Heart left ventricle (tissue), 16 donors: ENCODE measurements around the gene SORL1. TPM values are rescaled to one million over a fixed set of nuclear protein-coding genes. Genes with fewer than 3 reads are reported as not detected.
"Not testable (repeated sequence)": the region's sequence is repeated elsewhere in the genome, so short reads cannot be mapped to it uniquely, and the experiment has no call there.

Experiments used
- ATAC-seq, 4 donors: fragments of 200-7000 bp; cut with Tn5 transposase; one replicate each; pipeline ENCODE4 v1.9.1; 2020 to 2022; ENCODE audit warnings: moderate library complexity in 4 of 4, mild to moderate bottlenecking in 3 of 4, moderate number of reproducible peaks in 1 of 4
- DNase-seq, 5 donors: peaks; one replicate each; pipeline ENCODE4 v3.0.0-alpha.2; 2020
- H3K27ac ChIP-seq, 12 donors: fragments of 200-600 bp; sonication (generic) in 4 of 12; one replicate each; pipeline versions ENCODE4 v1.5.0 to v1.8.0; 2016 to 2022; ENCODE audit warnings: mild to moderate bottlenecking in 2 of 12
- H3K27me3 ChIP-seq, 9 donors: fragments of 200-600 bp; sonication (generic) in 2 of 9; one replicate each; pipeline versions ENCODE4 v1.5.1 to v1.8.0; 2016 to 2022; ENCODE audit warnings: mild to moderate bottlenecking in 3 of 9
- H3K36me3 ChIP-seq, 9 donors: fragments of 200-600 bp; sonication (generic) in 2 of 9; one replicate each; pipeline versions ENCODE4 v1.5.0 to v1.8.0; 2018 to 2022; ENCODE audit warnings: mild to moderate bottlenecking in 2 of 9
- H3K4me1 ChIP-seq, 12 donors: fragments of 200-600 bp; sonication (generic) in 4 of 12; one replicate each; pipeline versions ENCODE4 v1.5.0 to v1.8.0; 2016 to 2022; ENCODE audit warnings: mild to moderate bottlenecking in 3 of 12
- H3K4me3 ChIP-seq, 12 donors: fragments of 200-600 bp; sonication (generic) in 4 of 12; one replicate each; pipeline versions ENCODE4 v1.5.0 to v1.8.0; 2017 to 2022; ENCODE audit warnings: mild to moderate bottlenecking in 9 of 12, moderate library complexity in 4 of 12
- H3K9me3 ChIP-seq, 12 donors: fragments of 200-600 bp; sonication (generic) in 4 of 12; one replicate each; pipeline versions ENCODE4 v1.5.0 to v1.8.0; 2016 to 2022; ENCODE audit warnings: mild to moderate bottlenecking in 1 of 12
- POLR2A ChIP-seq, 2 donors: fragments of 450-650 bp; IDR thresholded peaks; one replicate each; pipeline ENCODE4 v1.6.1; 2017; ENCODE audit warnings: antibody characterized with exemption in 2 of 2, mild to moderate bottlenecking in 2 of 2, moderate library complexity in 2 of 2
- WGBS, 4 donors: extraction: QIAGEN DNeasy Blood & Tissue Kit in 2 of 4; methylation state at CpG; one replicate each; pipeline versions ENCODE4 v1.1.5 to v1.1.7; 2013 to 2018; 5-methylcytosine and 5-hydroxymethylcytosine counted together
- intact Hi-C, 10 donors: fragments of 100-400 bp; cut with DNase I; formaldehyde crosslinking; loops; one replicate each; pipeline versions ENCODE4 v1.11.1 to v1.14.2; 2022
- polyA plus RNA-seq, 2 donors: library from polyadenylated mRNA; stranded (reverse); fragments of 200-250 nt; gene quantifications; one replicate each; pipeline ENCODE4 v1.2.3, GENCODE V29; 2013
- total RNA-seq, 9 donors: library from RNA; depleted of rRNA in 2 of 9; stranded (reverse); fragments of >200 nt in 2 of 9; fragmentation: NEBNext Ultra II Directional in 3 of 9; extraction: Animal tissue kit (Norgen Biotek cat#: 25700) in 3 of 9; gene quantifications; one replicate each; pipeline versions ENCODE4 v1.1.0 to v1.2.4, GENCODE V29; 2016 to 2023
- TF ChIP-seq, protein P1 (sequence below), 12 donors: fragments of 200-600 bp; sonication (generic) in 4 of 12; IDR thresholded peaks; one replicate each; pipeline versions ENCODE4 v1.5.0 to v1.8.0; 2018 to 2022; ENCODE audit warnings: antibody characterized with exemption in 12 of 12, mild to moderate bottlenecking in 5 of 12
- donor health status: ischemic (EF 13 %, LVEDD 7.1; RV severe dilation, severe dysfunction).
- donor health status: healthy with polysubstance abuse.
- donor health status: DM: no; HTN: yes; CAD: no.
- donor health status: DM: no; HTN: no; CAD: no.
- donor health status: ischemic (EF 25% LVEDD 6.9; RV normal size, moderate dysfunction).
- donor health status: ischemic (EF 25% LVEDD 5.7; RV mildly dilated, moderate dysfunction).
- donor health status: healthy.
- donor health status: DM: yes; HTN: yes; CAD: no.
- donor health status: ischemic (EF 35%, LVEDD 5.7; RV mildly dilated, moderate dysfunction).
- donor health status: nonischemic (EF 11% LVEDD 7.7; RV severe dilation, severe dysfunction).
- donor health status: DM: yes; HTN: yes; CAD: no.
- donor health status: PGD.
- donor health status: ischemic (EF 29% LVEDD 5.4; RV normal size, mild dysfunction).
- donor health status: nonischemic (EF 23%, LVEDD 6.1; RV moderate dilation, normal function).

SORL1 gene
- total and polyA plus RNA-seq, 11 donors = 0.72 to 20.5 (median 5.2) TPM

GRCh38 chr11:121634273-121634672 is 182.2 kb downstream of the SORL1 start:
- WGBS, 4 donors = 94 to 98% (median 97%) methylated on average over 5 of the region's 5 CpGs
- Histone ChIP-seq H3K36me3 (peaks cover 0 to 12% (median 0%) of the 10 kb centered on the region in 9 donors), H3K4me3 (no peak overlapping the region), H3K4me1 (peaks cover 0 to 3% (median 0%) of the 10 kb centered on the region in 12 donors), H3K27me3 (no peaks in the 10 kb centered on the region), H3K9me3 (no peaks in the 10 kb centered on the region), H3K27ac (no peak overlapping the region)
- intact Hi-C loops = no loop called here
- DNase-seq (no peak), ATAC-seq (no peak)
- TF ChIP-seq, protein P1, sequence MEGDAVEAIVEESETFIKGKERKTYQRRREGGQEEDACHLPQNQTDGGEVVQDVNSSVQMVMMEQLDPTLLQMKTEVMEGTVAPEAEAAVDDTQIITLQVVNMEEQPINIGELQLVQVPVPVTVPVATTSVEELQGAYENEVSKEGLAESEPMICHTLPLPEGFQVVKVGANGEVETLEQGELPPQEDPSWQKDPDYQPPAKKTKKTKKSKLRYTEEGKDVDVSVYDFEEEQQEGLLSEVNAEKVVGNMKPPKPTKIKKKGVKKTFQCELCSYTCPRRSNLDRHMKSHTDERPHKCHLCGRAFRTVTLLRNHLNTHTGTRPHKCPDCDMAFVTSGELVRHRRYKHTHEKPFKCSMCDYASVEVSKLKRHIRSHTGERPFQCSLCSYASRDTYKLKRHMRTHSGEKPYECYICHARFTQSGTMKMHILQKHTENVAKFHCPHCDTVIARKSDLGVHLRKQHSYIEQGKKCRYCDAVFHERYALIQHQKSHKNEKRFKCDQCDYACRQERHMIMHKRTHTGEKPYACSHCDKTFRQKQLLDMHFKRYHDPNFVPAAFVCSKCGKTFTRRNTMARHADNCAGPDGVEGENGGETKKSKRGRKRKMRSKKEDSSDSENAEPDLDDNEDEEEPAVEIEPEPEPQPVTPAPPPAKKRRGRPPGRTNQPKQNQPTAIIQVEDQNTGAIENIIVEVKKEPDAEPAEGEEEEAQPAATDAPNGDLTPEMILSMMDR (IDR thresholded peaks at IDR 0.05) = no peak
- TF ChIP-seq POLR2A (IDR thresholded peaks at IDR 0.05) = no peak

DNA sequence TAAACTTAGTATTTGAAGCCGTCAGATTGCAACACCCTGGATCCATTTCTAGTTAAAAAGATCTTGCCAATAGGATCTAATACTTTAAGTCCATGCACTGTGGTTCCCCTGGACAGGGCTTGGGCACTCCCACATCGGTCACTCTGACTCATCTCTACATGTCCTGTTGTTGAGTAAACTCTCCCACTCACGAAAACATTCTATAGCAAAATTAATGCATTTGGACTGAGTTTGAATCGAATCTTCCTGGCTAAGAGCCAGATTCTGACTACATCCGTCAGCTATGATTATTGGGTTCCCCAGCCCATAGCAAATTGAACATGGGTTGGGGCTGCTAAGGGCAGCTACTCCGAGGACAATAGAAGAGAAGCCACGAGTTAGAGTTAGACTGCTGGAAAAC is 182.8 kb downstream of the SORL1 start:
- H3K27ac ChIP-seq = no peak overlapping the region
- intact Hi-C loops = no loop called here
- H3K4me1 ChIP-seq = peaks cover 0 to under 1% (median 0%) of the 10 kb centered on the region in 12 donors
- peaks cover 0 to 8% (median 0%) of the 10 kb centered on the region in 9 donors for H3K36me3 ChIP-seq
- 64 to 72% (median 68%) methylated on average over 7 of the region's 7 CpGs for WGBS, 4 donors
- no peak for TF ChIP-seq POLR2A (IDR thresholded peaks at IDR 0.05)
- TF ChIP-seq, protein P1 (IDR thresholded peaks at IDR 0.05) = no peak
- DNase-seq = no peak
- H3K9me3 ChIP-seq = no peaks in the 10 kb centered on the region
- H3K4me3 ChIP-seq = no peak overlapping the region
- ATAC-seq = no peak
- no peaks in the 10 kb centered on the region for H3K27me3 ChIP-seq

DNA sequence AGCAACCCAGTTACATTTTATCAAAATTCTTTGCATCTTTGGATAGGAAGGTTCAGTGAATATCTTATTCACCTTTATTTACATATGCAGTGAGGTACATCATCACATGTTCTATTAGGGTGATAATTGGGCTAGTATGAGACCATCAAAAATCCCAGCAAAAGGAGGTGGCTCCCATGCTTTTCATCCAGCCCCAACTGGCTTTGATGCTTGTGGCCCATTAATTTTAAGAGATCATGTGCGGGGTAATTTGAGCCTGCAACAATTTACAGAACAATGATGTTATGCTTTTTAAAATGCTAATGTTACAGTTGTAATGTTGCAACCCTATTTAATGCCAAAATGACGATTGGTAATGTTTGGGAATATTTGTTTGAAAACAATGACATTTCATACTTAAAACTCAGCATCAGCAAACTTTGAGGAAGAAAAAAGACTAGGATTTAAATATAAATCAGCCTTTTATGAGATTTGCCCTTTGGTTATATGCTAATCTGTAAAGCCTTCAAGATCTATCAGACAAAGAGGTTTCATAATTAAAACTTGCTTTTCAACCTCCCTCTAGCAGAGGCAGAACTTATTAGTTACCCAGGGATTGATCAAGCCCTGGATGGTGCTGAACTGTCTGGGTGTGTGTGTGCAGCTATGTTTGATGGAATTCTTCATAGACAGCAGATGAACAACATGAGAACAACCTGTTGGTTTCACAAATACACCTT is 184.1 kb downstream of the SORL1 start:
- Histone ChIP-seq H3K9me3 (no peaks in the 10 kb centered on the region), H3K36me3 (no peaks in the 10 kb centered on the region), H3K4me3 (no peak overlapping the region), H3K27me3 (no peaks in the 10 kb centered on the region), H3K27ac (no peak overlapping the region), H3K4me1 (no peaks in the 10 kb centered on the region)
- DNase-seq = no peak
- no peak for ATAC-seq
- 85 to 90% (median 87%) methylated on average over 2 of the region's 2 CpGs for WGBS, 4 donors
- intact Hi-C loops = no loop called here
- no peak for TF ChIP-seq POLR2A (IDR thresholded peaks at IDR 0.05)
- TF ChIP-seq, protein P1 (IDR thresholded peaks at IDR 0.05) = no peak

DNA sequence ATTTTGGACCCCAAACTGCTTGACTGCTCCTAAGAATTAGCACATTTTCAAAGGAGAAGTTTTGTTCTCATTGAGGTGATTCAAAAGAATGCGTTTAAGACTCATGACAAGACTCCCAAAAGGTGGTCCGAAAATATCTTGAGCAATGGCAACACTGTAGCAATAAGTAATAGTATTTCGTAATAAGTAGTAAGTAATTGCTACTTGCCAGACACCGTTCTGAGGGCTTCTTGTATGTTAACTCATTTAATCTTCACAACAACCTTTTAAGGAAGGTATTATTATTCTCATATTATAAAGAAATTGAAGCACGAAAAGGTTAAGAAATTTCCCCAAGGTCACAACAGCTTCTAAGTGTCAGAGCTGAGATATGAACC is 184.7 kb downstream of the SORL1 start:
- ATAC-seq = no peak
- no peak for DNase-seq
- Histone ChIP-seq H3K27ac (no peak overlapping the region), H3K4me3 (no peak overlapping the region), H3K36me3 (no peaks in the 10 kb centered on the region), H3K9me3 (no peaks in the 10 kb centered on the region), H3K4me1 (no peaks in the 10 kb centered on the region), H3K27me3 (no peaks in the 10 kb centered on the region)
- 89 to 93% (median 91%) methylated on average over 5 of the region's 5 CpGs for WGBS, 4 donors
- no peak for TF ChIP-seq POLR2A (IDR thresholded peaks at IDR 0.05)
- TF ChIP-seq, protein P1 (IDR thresholded peaks at IDR 0.05) = no peak
- intact Hi-C loops = no loop called here

DNA sequence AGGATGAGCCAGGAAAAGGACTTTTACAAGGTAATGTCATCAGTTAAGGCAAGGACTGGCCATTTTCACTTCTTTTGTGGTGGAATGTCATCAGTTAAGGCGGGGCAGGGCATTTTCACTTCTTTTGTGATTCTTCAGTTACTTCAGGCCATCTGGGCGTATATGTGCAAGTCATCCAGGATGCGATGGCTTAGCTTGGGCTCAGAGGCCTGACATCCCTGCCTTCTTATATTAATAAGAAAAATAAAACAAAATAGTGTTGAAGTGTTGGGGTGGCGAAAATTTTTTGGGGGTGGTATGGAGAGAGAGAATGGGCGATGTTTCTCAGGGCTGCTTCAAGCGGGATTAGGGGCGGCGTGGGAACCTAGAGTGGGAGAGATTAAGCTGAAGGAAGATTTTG is 185.5 kb downstream of the SORL1 start:
- intact Hi-C loops, ATAC-seq, DNase-seq, H3K4me1 ChIP-seq, H3K9me3 ChIP-seq, H3K4me3 ChIP-seq, H3K36me3 ChIP-seq, H3K27ac ChIP-seq, H3K27me3 ChIP-seq: not testable (repeated sequence)
- WGBS, 4 donors = 92 to 98% (median 97%) methylated on average over 8 of the region's 8 CpGs
